ENCODE measurements around the gene IGF1R.
A peak's percentile ranks its signal among the peaks of the same experiment; 100 is the strongest.

The IGF1R gene

DNA sequence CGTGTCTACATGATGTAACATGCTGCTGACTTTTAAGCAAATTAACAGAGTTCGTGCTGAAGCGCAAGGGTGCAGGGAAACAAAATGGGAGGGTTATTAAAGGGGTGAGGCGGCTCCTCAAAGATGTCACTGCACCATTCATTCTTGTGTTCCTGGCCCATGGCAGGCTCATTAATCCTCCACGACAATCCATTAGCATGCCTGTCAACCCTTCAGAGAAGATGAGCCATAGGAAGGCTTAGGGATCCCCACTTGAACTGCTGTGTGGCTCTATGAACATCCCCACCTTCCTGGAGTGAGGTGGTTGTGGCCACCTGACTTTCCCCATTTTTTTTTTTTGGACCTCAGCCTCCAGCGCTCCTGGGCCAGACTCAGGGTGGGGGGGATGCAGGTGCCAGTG, 45.8 kb downstream of the IGF1R start:
- no peak for DNase-seq (ENCODE audit: low read depth in 1 of 2, low spot score in 1 of 2)
- Histone ChIP-seq H3K27me3 (ENCODE audit: insufficient read depth, poor library complexity, severe bottlenecking) (no peaks in the 10 kb centered on the region), H3K27ac (replicated peaks) (no peak overlapping the region), H3K4me3 (replicated peaks; ENCODE audit: insufficient read depth, low read length) (no peak overlapping the region)
- TF ChIP-seq SPI1 (IDR thresholded peaks at IDR 0.05; ENCODE audit: borderline replicate concordance, low read depth) (no peak), POLR2AphosphoS5 (IDR thresholded peaks at IDR 0.05; ENCODE audit: low read depth) (no peak), GABPA (IDR thresholded peaks at IDR 0.05; ENCODE audit: low read depth) (no peak)
- TF ChIP-seq, protein P1, sequence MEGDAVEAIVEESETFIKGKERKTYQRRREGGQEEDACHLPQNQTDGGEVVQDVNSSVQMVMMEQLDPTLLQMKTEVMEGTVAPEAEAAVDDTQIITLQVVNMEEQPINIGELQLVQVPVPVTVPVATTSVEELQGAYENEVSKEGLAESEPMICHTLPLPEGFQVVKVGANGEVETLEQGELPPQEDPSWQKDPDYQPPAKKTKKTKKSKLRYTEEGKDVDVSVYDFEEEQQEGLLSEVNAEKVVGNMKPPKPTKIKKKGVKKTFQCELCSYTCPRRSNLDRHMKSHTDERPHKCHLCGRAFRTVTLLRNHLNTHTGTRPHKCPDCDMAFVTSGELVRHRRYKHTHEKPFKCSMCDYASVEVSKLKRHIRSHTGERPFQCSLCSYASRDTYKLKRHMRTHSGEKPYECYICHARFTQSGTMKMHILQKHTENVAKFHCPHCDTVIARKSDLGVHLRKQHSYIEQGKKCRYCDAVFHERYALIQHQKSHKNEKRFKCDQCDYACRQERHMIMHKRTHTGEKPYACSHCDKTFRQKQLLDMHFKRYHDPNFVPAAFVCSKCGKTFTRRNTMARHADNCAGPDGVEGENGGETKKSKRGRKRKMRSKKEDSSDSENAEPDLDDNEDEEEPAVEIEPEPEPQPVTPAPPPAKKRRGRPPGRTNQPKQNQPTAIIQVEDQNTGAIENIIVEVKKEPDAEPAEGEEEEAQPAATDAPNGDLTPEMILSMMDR (IDR thresholded peaks at IDR 0.05; ENCODE audit: insufficient read depth, low read length): no peak
- TF ChIP-seq, protein P2, sequence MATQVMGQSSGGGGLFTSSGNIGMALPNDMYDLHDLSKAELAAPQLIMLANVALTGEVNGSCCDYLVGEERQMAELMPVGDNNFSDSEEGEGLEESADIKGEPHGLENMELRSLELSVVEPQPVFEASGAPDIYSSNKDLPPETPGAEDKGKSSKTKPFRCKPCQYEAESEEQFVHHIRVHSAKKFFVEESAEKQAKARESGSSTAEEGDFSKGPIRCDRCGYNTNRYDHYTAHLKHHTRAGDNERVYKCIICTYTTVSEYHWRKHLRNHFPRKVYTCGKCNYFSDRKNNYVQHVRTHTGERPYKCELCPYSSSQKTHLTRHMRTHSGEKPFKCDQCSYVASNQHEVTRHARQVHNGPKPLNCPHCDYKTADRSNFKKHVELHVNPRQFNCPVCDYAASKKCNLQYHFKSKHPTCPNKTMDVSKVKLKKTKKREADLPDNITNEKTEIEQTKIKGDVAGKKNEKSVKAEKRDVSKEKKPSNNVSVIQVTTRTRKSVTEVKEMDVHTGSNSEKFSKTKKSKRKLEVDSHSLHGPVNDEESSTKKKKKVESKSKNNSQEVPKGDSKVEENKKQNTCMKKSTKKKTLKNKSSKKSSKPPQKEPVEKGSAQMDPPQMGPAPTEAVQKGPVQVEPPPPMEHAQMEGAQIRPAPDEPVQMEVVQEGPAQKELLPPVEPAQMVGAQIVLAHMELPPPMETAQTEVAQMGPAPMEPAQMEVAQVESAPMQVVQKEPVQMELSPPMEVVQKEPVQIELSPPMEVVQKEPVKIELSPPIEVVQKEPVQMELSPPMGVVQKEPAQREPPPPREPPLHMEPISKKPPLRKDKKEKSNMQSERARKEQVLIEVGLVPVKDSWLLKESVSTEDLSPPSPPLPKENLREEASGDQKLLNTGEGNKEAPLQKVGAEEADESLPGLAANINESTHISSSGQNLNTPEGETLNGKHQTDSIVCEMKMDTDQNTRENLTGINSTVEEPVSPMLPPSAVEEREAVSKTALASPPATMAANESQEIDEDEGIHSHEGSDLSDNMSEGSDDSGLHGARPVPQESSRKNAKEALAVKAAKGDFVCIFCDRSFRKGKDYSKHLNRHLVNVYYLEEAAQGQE (IDR thresholded peaks at IDR 0.05; ENCODE audit: insufficient replicate concordance, low read depth): no peak

DNA sequence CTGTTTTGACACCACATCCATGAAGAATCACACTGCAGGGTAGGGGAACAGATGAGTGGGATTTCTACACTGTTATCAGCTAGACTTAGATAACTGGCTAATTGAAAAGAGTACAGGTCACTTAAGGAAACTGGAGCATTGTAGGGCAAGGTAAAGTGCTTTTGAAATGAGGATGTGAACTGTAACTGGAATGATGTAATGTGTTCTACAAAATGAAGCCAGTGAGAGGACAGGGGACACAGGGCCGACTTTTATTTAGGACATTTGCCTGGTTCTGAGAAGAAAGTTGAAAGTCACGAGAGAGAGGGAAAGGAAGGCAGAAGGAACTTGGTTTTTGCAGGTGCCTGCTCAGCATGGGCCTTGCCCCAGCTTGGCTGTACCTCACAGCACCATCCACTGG, 50.5 kb downstream of the IGF1R start:
- DNase-seq (ENCODE audit: low read depth in 1 of 2, low spot score in 1 of 2): peak in 1 of 2 experiments; percentile 11
- H3K27ac ChIP-seq (replicated peaks): peak overlapping the region; percentile 22; the same call in 1 of the 2 replicates
- TF ChIP-seq SPI1 (IDR thresholded peaks at IDR 0.05; ENCODE audit: borderline replicate concordance, low read depth) (peak; percentile 25; the same call in 1 of the 2 replicates), POLR2AphosphoS5 (IDR thresholded peaks at IDR 0.05; ENCODE audit: low read depth) (no peak), GABPA (IDR thresholded peaks at IDR 0.05; ENCODE audit: low read depth) (no peak)
- H3K4me3 ChIP-seq (replicated peaks; ENCODE audit: insufficient read depth, low read length): no peak overlapping the region
- H3K27me3 ChIP-seq (ENCODE audit: insufficient read depth, poor library complexity, severe bottlenecking): no peaks in the 10 kb centered on the region

DNA sequence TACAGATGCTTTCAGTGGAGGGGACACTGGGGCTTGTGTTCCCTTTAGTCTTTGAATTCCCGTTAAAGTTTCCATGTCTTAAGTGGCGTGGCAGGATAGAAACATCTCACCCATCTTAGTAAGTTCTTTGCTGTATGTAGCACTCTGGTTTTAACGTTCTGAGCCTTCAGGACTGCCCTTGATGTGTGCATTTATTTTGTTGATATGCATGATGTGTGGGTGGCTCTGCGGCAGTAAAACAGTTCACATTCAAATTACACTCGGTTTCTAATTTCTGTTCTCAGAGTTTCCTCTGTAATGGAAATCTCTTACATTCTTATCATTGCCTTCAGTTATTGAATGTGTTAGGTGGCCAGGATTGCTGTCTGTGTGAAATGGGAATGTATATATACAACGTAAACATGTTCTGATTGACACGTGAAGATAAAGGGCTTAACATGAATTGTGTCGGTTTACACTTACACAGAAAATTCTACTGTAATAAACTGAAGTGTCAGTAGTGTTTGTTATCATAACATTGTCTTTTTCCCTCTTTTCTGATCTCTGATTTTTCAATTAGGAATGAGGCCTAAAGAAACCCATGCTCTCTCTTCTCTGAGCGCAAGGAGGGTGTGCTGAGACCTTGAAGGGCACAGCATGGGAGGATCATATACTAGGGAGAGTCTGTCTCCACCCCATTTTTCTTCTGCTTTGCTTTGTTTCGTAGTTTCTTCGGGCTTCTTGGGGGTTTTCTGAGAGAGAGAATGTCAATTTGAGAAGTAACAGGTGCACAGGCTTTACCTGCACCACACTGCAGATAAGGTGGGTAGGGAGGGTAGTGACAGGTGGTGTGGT, 51.5 kb downstream of the IGF1R start:
- Histone ChIP-seq H3K4me3 (replicated peaks; ENCODE audit: insufficient read depth, low read length) (no peak overlapping the region), H3K27ac (replicated peaks) (no peak overlapping the region), H3K27me3 (ENCODE audit: insufficient read depth, poor library complexity, severe bottlenecking) (no peaks in the 10 kb centered on the region)
- DNase-seq (ENCODE audit: low read depth in 1 of 2, low spot score in 1 of 2): no peak
- TF ChIP-seq GABPA (IDR thresholded peaks at IDR 0.05; ENCODE audit: low read depth) (no peak), SPI1 (IDR thresholded peaks at IDR 0.05; ENCODE audit: borderline replicate concordance, low read depth) (no peak), POLR2AphosphoS5 (IDR thresholded peaks at IDR 0.05; ENCODE audit: low read depth) (no peak)
- TF ChIP-seq, protein P1 (IDR thresholded peaks at IDR 0.05; ENCODE audit: insufficient read depth, low read length): no peak
- TF ChIP-seq, protein P2 (IDR thresholded peaks at IDR 0.05; ENCODE audit: insufficient replicate concordance, low read depth): no peak

DNA sequence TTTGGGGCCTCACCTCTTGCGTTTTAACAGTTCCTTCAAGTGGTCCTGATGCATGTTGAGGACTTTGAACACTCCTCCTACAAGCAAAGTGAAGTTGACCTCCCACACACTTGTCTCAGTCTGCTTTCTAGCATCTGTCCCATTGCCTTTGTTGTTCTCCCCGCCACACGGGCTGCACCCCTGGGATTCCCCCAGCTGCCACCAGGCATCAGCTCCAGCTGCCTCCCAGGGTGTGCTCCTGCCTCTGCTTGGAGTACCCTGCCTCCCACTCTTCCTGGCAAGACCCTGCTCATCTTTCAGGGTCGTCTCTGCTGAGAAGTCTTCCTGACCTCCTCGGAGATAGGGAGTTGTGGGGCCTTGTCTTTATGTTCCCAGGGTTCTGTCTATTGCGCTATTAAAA, 52.2 kb downstream of the IGF1R start:
- Histone ChIP-seq H3K4me3 (replicated peaks; ENCODE audit: insufficient read depth, low read length) (no peak overlapping the region), H3K27me3 (ENCODE audit: insufficient read depth, poor library complexity, severe bottlenecking) (no peaks in the 10 kb centered on the region), H3K27ac (replicated peaks) (no peak overlapping the region)
- no peak for TF ChIP-seq GABPA (IDR thresholded peaks at IDR 0.05; ENCODE audit: low read depth)
- TF ChIP-seq, protein P2 (IDR thresholded peaks at IDR 0.05; ENCODE audit: insufficient replicate concordance, low read depth): no peak
- DNase-seq (ENCODE audit: low read depth in 1 of 2, low spot score in 1 of 2): no peak
